Naive B cell (primary cell): ENCODE data around the gene CELF4. TPM values are rescaled to one million over a fixed set of nuclear protein-coding genes. Genes with fewer than 3 reads are reported as not detected.

Experiments
- ATAC-seq, 2 donors: fragments of 150-1000 bp; cut with Tn5 transposase; 2 replicates each; pipeline ENCODE4 v1.10.0; 2021; ENCODE audit warnings: low read depth in 2 of 2, mild to moderate bottlenecking in 2 of 2, moderate library complexity in 2 of 2
- DNase-seq: peaks from one replicate; pipeline ENCODE4 v3.0.0; 2022
- H3K27ac Mint-ChIP-seq, 6 donors: one replicate each; pipeline ENCODE4 v1.8.0; 2020 to 2022; ENCODE audit warnings: mild to moderate bottlenecking in 6 of 6, mixed read lengths in 6 of 6, moderate library complexity in 5 of 6, inconsistent platforms in 2 of 6
- H3K27me3 Mint-ChIP-seq, 3 donors: one replicate each; pipeline ENCODE4 v1.8.0; 2021 to 2022; ENCODE audit warnings: mixed read lengths in 3 of 3, mild to moderate bottlenecking in 1 of 3
- H3K36me3 Mint-ChIP-seq, 2 donors: one replicate each; pipeline ENCODE4 v1.8.0; 2020 to 2022; ENCODE audit warnings: mixed read lengths in 2 of 2, inconsistent platforms in 1 of 2, mild to moderate bottlenecking in 1 of 2
- H3K4me1 Mint-ChIP-seq, 3 donors: one replicate each; pipeline ENCODE4 v1.8.0; 2020 to 2022; ENCODE audit warnings: mixed read lengths in 3 of 3, inconsistent platforms in 1 of 3, mild to moderate bottlenecking in 1 of 3, moderate library complexity in 1 of 3
- H3K4me3 Mint-ChIP-seq, 8 donors: one replicate each; pipeline ENCODE4 v1.8.0; 2020 to 2022; ENCODE audit warnings: mild to moderate bottlenecking in 8 of 8, mixed read lengths in 8 of 8, moderate library complexity in 8 of 8, inconsistent platforms in 2 of 8
- H3K9me3 Mint-ChIP-seq, 7 donors: one replicate each; pipeline ENCODE4 v1.8.0; 2020 to 2022; ENCODE audit warnings: mixed read lengths in 7 of 7, mild to moderate bottlenecking in 5 of 7, inconsistent platforms in 2 of 7, moderate library complexity in 1 of 7
- polyA plus RNA-seq, 6 donors: library from polyadenylated mRNA; unstranded; fragments of 300-500 nt; fragmentation: Illumina TruSeq; gene quantifications; one replicate each; pipeline ENCODE4 v1.2.3, GENCODE V29; 2021; ENCODE audit warnings: low read depth in 6 of 6

Gene CELF4
- polyA plus RNA-seq, 6 donors from 2014 or later, result 0.21 to 0.34 (median 0.24) TPM; not detected in 1

- Mint-ChIP-seq H3K9me3 (no peaks in the 10 kb centered on the region), H3K27ac (no peak overlapping the region), H3K36me3 (no peaks in the 10 kb centered on the region), H3K4me1 (no peaks in the 10 kb centered on the region), H3K27me3 (peaks cover 5 to 17% (median 10%) of the 10 kb centered on the region in 3 donors), H3K4me3 (no peak overlapping the region)
- ATAC-seq (no peak), DNase-seq (no peak)
Observed at GRCh38 chr18:37550118-37550875, 15.3 kb downstream of the CELF4 start.

- Mint-ChIP-seq H3K36me3 (no peaks in the 10 kb centered on the region), H3K4me1 (no peaks in the 10 kb centered on the region), H3K27ac (no peak overlapping the region), H3K9me3 (peaks cover 0 to 2% (median 0%) of the 10 kb centered on the region in 7 donors), H3K4me3 (no peak overlapping the region), H3K27me3 (peaks cover 5 to 17% (median 10%) of the 10 kb centered on the region in 3 donors)
- ATAC-seq, result no peak
- DNase-seq, result no peak
Observed at GRCh38 chr18:37548679-37549289, 16.8 kb downstream of the CELF4 start.

- Mint-ChIP-seq H3K27ac (no peak overlapping the region), H3K9me3 (peaks cover 0 to 2% (median 0%) of the 10 kb centered on the region in 7 donors), H3K36me3 (no peaks in the 10 kb centered on the region), H3K27me3 (peaks cover 10 to 17% (median 13%) of the 10 kb centered on the region in 3 donors), H3K4me1 (no peaks in the 10 kb centered on the region), H3K4me3 (no peak overlapping the region)
- ATAC-seq (no peak), DNase-seq (no peak)
Observed at GRCh38 chr18:37547196-37547827, 18.3 kb downstream of the CELF4 start.

GRCh38 chr18:37546651-37547050 lies 18.9 kb downstream of the CELF4 start:
- Mint-ChIP-seq H3K4me1 (no peaks in the 10 kb centered on the region), H3K27ac (no peak overlapping the region), H3K9me3 (peaks cover 0 to 2% (median 0%) of the 10 kb centered on the region in 7 donors), H3K27me3 (peaks cover 10 to 17% (median 11%) of the 10 kb centered on the region in 3 donors), H3K4me3 (no peak overlapping the region), H3K36me3 (no peaks in the 10 kb centered on the region)
- ATAC-seq (no peak), DNase-seq (no peak)

- H3K4me3 Mint-ChIP-seq, result no peak overlapping the region
- H3K4me1 Mint-ChIP-seq, result no peaks in the 10 kb centered on the region
- peaks cover 10 to 21% (median 10%) of the 10 kb centered on the region in 3 donors for H3K27me3 Mint-ChIP-seq
- ATAC-seq (no peak), DNase-seq (no peak)
- H3K27ac Mint-ChIP-seq, result no peak overlapping the region
- peaks cover 0 to 2% (median 0%) of the 10 kb centered on the region in 7 donors for H3K9me3 Mint-ChIP-seq
- H3K36me3 Mint-ChIP-seq, result no peaks in the 10 kb centered on the region
Observed at GRCh38 chr18:37546272-37546537, 19.4 kb downstream of the CELF4 start.

GRCh38 chr18:37545461-37546271 lies 19.9 kb downstream of the CELF4 start:
- peak overlapping the region in 1 of 6 donors; percentile 85 for H3K27ac Mint-ChIP-seq

GRCh38 chr18:37544713-37545112 lies 20.9 kb downstream of the CELF4 start:
- H3K36me3 Mint-ChIP-seq, result no peaks in the 10 kb centered on the region
- H3K9me3 Mint-ChIP-seq, result peaks cover 0 to 2% (median 0%) of the 10 kb centered on the region in 7 donors
- H3K4me1 Mint-ChIP-seq, result no peaks in the 10 kb centered on the region
- DNase-seq, result no peak
- peak overlapping the region in 1 of 6 donors; percentile 80 for H3K27ac Mint-ChIP-seq
- peaks cover 13 to 35% (median 21%) of the 10 kb centered on the region in 3 donors for H3K27me3 Mint-ChIP-seq
- H3K4me3 Mint-ChIP-seq, result no peak overlapping the region
- no peak for ATAC-seq

More at GRCh38 chr18:37545461-37546271, 19.9 kb downstream of the CELF4 start:
- H3K9me3 Mint-ChIP-seq, result peaks cover 0 to 2% (median 0%) of the 10 kb centered on the region in 7 donors
- no peak overlapping the region for H3K4me3 Mint-ChIP-seq
- ATAC-seq, result no peak
- no peaks in the 10 kb centered on the region for H3K36me3 Mint-ChIP-seq
- no peak for DNase-seq
- H3K27me3 Mint-ChIP-seq, result peaks cover 13 to 26% (median 13%) of the 10 kb centered on the region in 3 donors
- H3K4me1 Mint-ChIP-seq, result no peaks in the 10 kb centered on the region

GRCh38 chr18:37544217-37544616 lies 21.4 kb downstream of the CELF4 start:
- Mint-ChIP-seq H3K4me1 (no peaks in the 10 kb centered on the region), H3K4me3 (no peak overlapping the region), H3K27me3 (peaks cover 13 to 36% (median 21%) of the 10 kb centered on the region in 3 donors), H3K27ac (no peak overlapping the region), H3K36me3 (no peaks in the 10 kb centered on the region), H3K9me3 (peaks cover 0 to 2% (median 0%) of the 10 kb centered on the region in 7 donors)
- DNase-seq (no peak), ATAC-seq (no peak)

GRCh38 chr18:37543321-37543720 lies 22.3 kb downstream of the CELF4 start:
- Mint-ChIP-seq H3K9me3 (peaks cover 0 to 2% (median 0%) of the 10 kb centered on the region in 7 donors), H3K27ac (no peak overlapping the region), H3K27me3 (peaks cover 13 to 45% (median 28%) of the 10 kb centered on the region in 3 donors), H3K4me3 (no peak overlapping the region), H3K4me1 (peaks cover 0 to 2% (median 2%) of the 10 kb centered on the region in 3 donors), H3K36me3 (no peaks in the 10 kb centered on the region)
- DNase-seq (no peak), ATAC-seq (no peak)

- peaks cover 15 to 60% (median 34%) of the 10 kb centered on the region in 3 donors for H3K27me3 Mint-ChIP-seq
- ATAC-seq (no peak), DNase-seq (no peak)
- peaks cover 0 to 6% (median 6%) of the 10 kb centered on the region in 3 donors for H3K4me1 Mint-ChIP-seq
- H3K36me3 Mint-ChIP-seq, result no peaks in the 10 kb centered on the region
- no peak overlapping the region for H3K4me3 Mint-ChIP-seq
- H3K27ac Mint-ChIP-seq, result peak overlapping the region in 1 of 6 donors; percentile 41
- H3K9me3 Mint-ChIP-seq, result peaks cover 0 to 2% (median 0%) of the 10 kb centered on the region in 7 donors
Observed at GRCh38 chr18:37541517-37541916, 24.1 kb downstream of the CELF4 start.

- DNase-seq, result no peak
- Mint-ChIP-seq H3K27ac (no peak overlapping the region), H3K4me3 (no peak overlapping the region)
Observed at GRCh38 chr18:37540424-37541138, 25.0 kb downstream of the CELF4 start.

GRCh38 chr18:37539236-37539635 lies 26.4 kb downstream of the CELF4 start:
- H3K4me3 Mint-ChIP-seq, result no peak overlapping the region
- no peak for ATAC-seq
- no peak overlapping the region for H3K27ac Mint-ChIP-seq
- no peak for DNase-seq
- H3K4me1 Mint-ChIP-seq, result peaks cover 0 to 6% (median 6%) of the 10 kb centered on the region in 3 donors
- H3K9me3 Mint-ChIP-seq, result peaks cover 0 to 2% (median 0%) of the 10 kb centered on the region in 7 donors
- peaks cover 15 to 61% (median 34%) of the 10 kb centered on the region in 3 donors for H3K27me3 Mint-ChIP-seq
- no peaks in the 10 kb centered on the region for H3K36me3 Mint-ChIP-seq

More at GRCh38 chr18:37540424-37541138, 25.0 kb downstream of the CELF4 start:
- Mint-ChIP-seq H3K9me3 (peaks cover 0 to 2% (median 0%) of the 10 kb centered on the region in 7 donors), H3K27me3 (peaks cover 15 to 61% (median 34%) of the 10 kb centered on the region in 3 donors), H3K36me3 (no peaks in the 10 kb centered on the region), H3K4me1 (peaks cover 0 to 6% (median 6%) of the 10 kb centered on the region in 3 donors)
- no peak for ATAC-seq
